ENCODE data around the gene TMEM147. TPM values are rescaled to one million over a fixed set of nuclear protein-coding genes. Genes with fewer than 3 reads are reported as not detected.

TMEM147 gene
- total RNA-seq, 4 donors from 2014 or later = 86.2 to 145 (median 119) TPM

- ATAC-seq (no peak), DNase-seq (no peak)
- H3K9me3 ChIP-seq = no peaks in the 10 kb centered on the region
- TF ChIP-seq, protein P1, sequence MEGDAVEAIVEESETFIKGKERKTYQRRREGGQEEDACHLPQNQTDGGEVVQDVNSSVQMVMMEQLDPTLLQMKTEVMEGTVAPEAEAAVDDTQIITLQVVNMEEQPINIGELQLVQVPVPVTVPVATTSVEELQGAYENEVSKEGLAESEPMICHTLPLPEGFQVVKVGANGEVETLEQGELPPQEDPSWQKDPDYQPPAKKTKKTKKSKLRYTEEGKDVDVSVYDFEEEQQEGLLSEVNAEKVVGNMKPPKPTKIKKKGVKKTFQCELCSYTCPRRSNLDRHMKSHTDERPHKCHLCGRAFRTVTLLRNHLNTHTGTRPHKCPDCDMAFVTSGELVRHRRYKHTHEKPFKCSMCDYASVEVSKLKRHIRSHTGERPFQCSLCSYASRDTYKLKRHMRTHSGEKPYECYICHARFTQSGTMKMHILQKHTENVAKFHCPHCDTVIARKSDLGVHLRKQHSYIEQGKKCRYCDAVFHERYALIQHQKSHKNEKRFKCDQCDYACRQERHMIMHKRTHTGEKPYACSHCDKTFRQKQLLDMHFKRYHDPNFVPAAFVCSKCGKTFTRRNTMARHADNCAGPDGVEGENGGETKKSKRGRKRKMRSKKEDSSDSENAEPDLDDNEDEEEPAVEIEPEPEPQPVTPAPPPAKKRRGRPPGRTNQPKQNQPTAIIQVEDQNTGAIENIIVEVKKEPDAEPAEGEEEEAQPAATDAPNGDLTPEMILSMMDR (IDR thresholded peaks at IDR 0.05 in 4 of 5, conservative IDR thresholded peaks at IDR 0.05 in 1 of 5) = no peak
- TF ChIP-seq POLR2A (IDR thresholded peaks at IDR 0.05) = no peak
- H3K4me3 ChIP-seq = no peak overlapping the region
- no peaks in the 10 kb centered on the region for H3K36me3 ChIP-seq
- peaks cover 0 to 3% (median 0%) of the 10 kb centered on the region in 3 donors for H3K27me3 ChIP-seq
- intact Hi-C loops (cut with DNase I; ENCODE audit: low total_unique reads) (no loop called here), in situ Hi-C loops (cut with MboI; ENCODE audit: low sequenced_read_pairs in 4 of 4) (no loop called here)
- H3K27ac ChIP-seq = no peak overlapping the region
- no peaks in the 10 kb centered on the region for H3K4me1 ChIP-seq
These were observed 44.8 kb upstream of the TMEM147 start for GRCh38 chr19:35500611-35501010.

- TF ChIP-seq, protein P1 (IDR thresholded peaks at IDR 0.05 in 4 of 5, conservative IDR thresholded peaks at IDR 0.05 in 1 of 5) = no peak
- no peak for TF ChIP-seq POLR2A (IDR thresholded peaks at IDR 0.05)
- in situ Hi-C loops (cut with MboI; ENCODE audit: low sequenced_read_pairs in 4 of 4) = no loop called here
- peaks cover 0 to 3% (median 0%) of the 10 kb centered on the region in 3 donors for H3K27me3 ChIP-seq
- ATAC-seq = no peak
- DNase-seq = no peak
- no peaks in the 10 kb centered on the region for H3K9me3 ChIP-seq
- no peaks in the 10 kb centered on the region for H3K36me3 ChIP-seq
- no peaks in the 10 kb centered on the region for H3K4me1 ChIP-seq
- H3K4me3 ChIP-seq = no peak overlapping the region
- intact Hi-C loops (cut with DNase I; ENCODE audit: low total_unique reads) = no loop called here
- H3K27ac ChIP-seq = no peak overlapping the region
These were observed 43.7 kb upstream of the TMEM147 start for GRCh38 chr19:35501684-35502083.

- in situ Hi-C loops (cut with MboI; ENCODE audit: low sequenced_read_pairs in 4 of 4) (no loop called here), intact Hi-C loops (cut with DNase I; ENCODE audit: low total_unique reads) (no loop called here)
- Histone ChIP-seq H3K36me3 (no peaks in the 10 kb centered on the region), H3K4me1 (no peaks in the 10 kb centered on the region), H3K9me3 (no peaks in the 10 kb centered on the region), H3K4me3 (no peak overlapping the region), H3K27me3 (peaks cover 4 to 10% (median 5%) of the 10 kb centered on the region in 3 donors), H3K27ac (no peak overlapping the region)
- no peak for TF ChIP-seq POLR2A (IDR thresholded peaks at IDR 0.05)
- TF ChIP-seq, protein P1 (IDR thresholded peaks at IDR 0.05 in 4 of 5, conservative IDR thresholded peaks at IDR 0.05 in 1 of 5) = no peak
- ATAC-seq (no peak), DNase-seq (no peak)
These were observed 42.7 kb upstream of the TMEM147 start for GRCh38 chr19:35502751-35503150.

DNA sequence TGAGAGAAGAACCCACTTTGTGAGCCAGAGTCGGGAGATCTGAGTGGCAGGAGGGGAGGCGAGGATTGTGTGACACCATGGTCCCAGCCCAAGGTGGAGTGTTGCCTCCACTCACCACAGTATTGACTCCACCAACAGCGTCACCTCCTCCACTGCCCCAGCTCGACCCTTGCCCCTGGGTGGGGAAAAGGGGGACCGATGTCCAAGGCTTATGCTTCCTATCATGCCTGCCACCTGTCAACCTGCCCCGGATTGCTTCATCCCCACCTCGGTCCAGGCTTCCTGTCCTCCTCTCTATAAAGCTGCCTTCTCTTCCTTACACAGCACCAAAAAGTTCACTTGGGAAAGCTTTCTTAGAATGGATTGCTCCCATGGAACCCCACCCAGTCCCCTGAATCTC is 39.4 kb upstream of the TMEM147 start:
- no peak for ATAC-seq

More for the DNA sequence above, 39.4 kb upstream of the TMEM147 start:
- Histone ChIP-seq H3K27ac (no peak overlapping the region), H3K4me3 (no peak overlapping the region), H3K9me3 (no peaks in the 10 kb centered on the region), H3K36me3 (no peaks in the 10 kb centered on the region), H3K27me3 (peaks cover 30 to 40% (median 37%) of the 10 kb centered on the region in 3 donors), H3K4me1 (peaks cover 0 to 4% of the 10 kb centered on the region in 2 donors)
- intact Hi-C loops (cut with DNase I; ENCODE audit: low total_unique reads) = no loop called here
- TF ChIP-seq POLR2A (IDR thresholded peaks at IDR 0.05) = no peak
- TF ChIP-seq, protein P1 (IDR thresholded peaks at IDR 0.05 in 4 of 5, conservative IDR thresholded peaks at IDR 0.05 in 1 of 5) = no peak
- DNase-seq = no peak
- in situ Hi-C loops (cut with MboI; ENCODE audit: low sequenced_read_pairs in 4 of 4) = no loop called here

All from gastrocnemius medialis (tissue), 4 donors.